Measurements from ENCODE around the gene RPS6KA6.

DNA sequence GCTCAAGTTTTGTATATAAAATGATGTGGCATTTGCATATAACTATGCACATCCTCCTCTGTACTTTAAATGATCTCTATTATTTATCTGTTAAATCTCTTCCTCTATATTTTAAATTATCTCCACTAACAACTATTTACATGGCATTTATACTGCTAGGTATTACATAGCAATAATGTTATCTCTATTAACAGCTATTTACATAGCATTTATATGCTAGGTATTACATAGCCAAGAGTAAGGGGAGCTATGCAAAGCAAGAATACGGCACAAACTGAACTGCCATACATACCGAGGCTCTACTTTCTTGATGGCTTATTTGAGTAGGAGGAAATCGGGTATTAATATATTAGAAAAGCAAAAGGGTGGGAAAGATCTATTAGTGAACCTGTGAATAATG is 12.7 kb downstream of the RPS6KA6 start:
- TF ChIP-seq, protein P1, sequence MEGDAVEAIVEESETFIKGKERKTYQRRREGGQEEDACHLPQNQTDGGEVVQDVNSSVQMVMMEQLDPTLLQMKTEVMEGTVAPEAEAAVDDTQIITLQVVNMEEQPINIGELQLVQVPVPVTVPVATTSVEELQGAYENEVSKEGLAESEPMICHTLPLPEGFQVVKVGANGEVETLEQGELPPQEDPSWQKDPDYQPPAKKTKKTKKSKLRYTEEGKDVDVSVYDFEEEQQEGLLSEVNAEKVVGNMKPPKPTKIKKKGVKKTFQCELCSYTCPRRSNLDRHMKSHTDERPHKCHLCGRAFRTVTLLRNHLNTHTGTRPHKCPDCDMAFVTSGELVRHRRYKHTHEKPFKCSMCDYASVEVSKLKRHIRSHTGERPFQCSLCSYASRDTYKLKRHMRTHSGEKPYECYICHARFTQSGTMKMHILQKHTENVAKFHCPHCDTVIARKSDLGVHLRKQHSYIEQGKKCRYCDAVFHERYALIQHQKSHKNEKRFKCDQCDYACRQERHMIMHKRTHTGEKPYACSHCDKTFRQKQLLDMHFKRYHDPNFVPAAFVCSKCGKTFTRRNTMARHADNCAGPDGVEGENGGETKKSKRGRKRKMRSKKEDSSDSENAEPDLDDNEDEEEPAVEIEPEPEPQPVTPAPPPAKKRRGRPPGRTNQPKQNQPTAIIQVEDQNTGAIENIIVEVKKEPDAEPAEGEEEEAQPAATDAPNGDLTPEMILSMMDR (IDR thresholded peaks at IDR 0.05): no peak
- TF ChIP-seq POLR2A (IDR thresholded peaks at IDR 0.05): no peak
